Left kidney (tissue), 2 donors: ENCODE data around the gene KCNC2. TPM values are rescaled to one million over a fixed set of nuclear protein-coding genes. Genes with fewer than 3 reads are reported as not detected.

Experiments used
- DNase-seq: peaks from one replicate; pipeline ENCODE4 v3.0.0-alpha.2; 2013
- polyA plus RNA-seq: library from polyadenylated mRNA; unstranded; fragments of 120-200 nt; gene quantifications from one replicate; pipeline ENCODE4 v1.2.1, GENCODE V29; 2013; ENCODE audit not compliant: insufficient read length

KCNC2 gene
- polyA plus RNA-seq, 1 donor = 0.55 TPM

GRCh38 chr12:75058228-75058627, 151.4 kb downstream of the KCNC2 start:
- DNase-seq = no peak

GRCh38 chr12:75048767-75049166, 160.9 kb downstream of the KCNC2 start:
- DNase-seq = no peak

GRCh38 chr12:75047885-75048525, 161.6 kb downstream of the KCNC2 start:
- DNase-seq = no peak

GRCh38 chr12:75042125-75042524, 167.5 kb downstream of the KCNC2 start:
- DNase-seq = no peak

- no peak for DNase-seq
Measured at GRCh38 chr12:75041472-75041871, 168.2 kb downstream of the KCNC2 start.

GRCh38 chr12:75020068-75020557, 189.5 kb downstream of the KCNC2 start:
- DNase-seq = no peak

GRCh38 chr12:75011120-75011519, 198.5 kb downstream of the KCNC2 start:
- DNase-seq = peak; percentile 55

- DNase-seq = no peak
Measured at GRCh38 chr12:75007133-75007532, 202.5 kb downstream of the KCNC2 start.

- no peak for DNase-seq
Measured at GRCh38 chr12:75000120-75000519, 209.5 kb downstream of the KCNC2 start.

GRCh38 chr12:74999474-74999873, 210.2 kb downstream of the KCNC2 start:
- no peak for DNase-seq

Other genes with a start within 250 kb of the KCNC2 start
- 11.5 TPM for gene CAPS2, start 120.5 kb upstream of the KCNC2 start, polyA plus RNA-seq
- gene GLIPR1L1, start 124.8 kb upstream of the KCNC2 start, polyA plus RNA-seq = 0.43 TPM
- 2.6 TPM for gene GLIPR1L2, start 181.2 kb upstream of the KCNC2 start, polyA plus RNA-seq